PFSK-1 (cell line): Measurements from ENCODE around the gene STPG4.
A peak's percentile ranks its signal among the peaks of the same experiment; 100 is the strongest.

Source experiments
- FOXP2 ChIP-seq: optimal IDR thresholded peaks from 2 replicates; pipeline ENCODE3; 2011; ENCODE audit warnings: borderline replicate concordance, control low read depth, inconsistent platforms; ENCODE audit not compliant: insufficient read depth; ENCODE audit errors: extremely low read length, extremely low read depth
- POLR2AphosphoS5 ChIP-seq: IDR thresholded peaks from 2 replicates; pipeline ENCODE4 v1.6.1; 2012; ENCODE audit warnings: low read depth, mild to moderate bottlenecking, control low read depth, low read length, moderate library complexity
- REST ChIP-seq, 2 experiments: IDR thresholded peaks; 2 replicates each; pipeline versions ENCODE4 v1.6.1 to v1.8.0; 2011 to 2012; ENCODE audit warnings: low read depth in 2 of 2, low read length in 2 of 2, control low read depth in 1 of 2, inconsistent platforms in 1 of 2, mild to moderate bottlenecking in 1 of 2, moderate library complexity in 1 of 2; ENCODE audit not compliant: insufficient read depth in 1 of 2
- SIN3A ChIP-seq: IDR thresholded peaks from 2 replicates; pipeline ENCODE4 v1.6.1; 2012; ENCODE audit warnings: mild to moderate bottlenecking, low read length, moderate library complexity, borderline replicate concordance; ENCODE audit not compliant: insufficient read depth
- TAF1 ChIP-seq: IDR thresholded peaks from 2 replicates; pipeline ENCODE4 v1.6.1; 2012; ENCODE audit warnings: low read length, control low read depth, borderline replicate concordance; ENCODE audit not compliant: insufficient read depth

STPG4 gene

GRCh38 chr2:47043142-47043890 is 111.8 kb downstream of the STPG4 start:
- TF ChIP-seq SIN3A (0 out of 2 replicates have a peak, but pooled peaks have one; percentile 30), REST (IDR thresholded peaks at IDR 0.05; ENCODE audit: insufficient read depth in 1 of 2, low read depth in 2 of 2, low read length in 2 of 2) (no peak)

- TF ChIP-seq SIN3A (no peak), TAF1 (no peak), FOXP2 (no peak), POLR2AphosphoS5 (no peak), REST (IDR thresholded peaks at IDR 0.05; ENCODE audit: insufficient read depth in 1 of 2, low read depth in 2 of 2, low read length in 2 of 2) (no peak)
Measured at GRCh38 chr2:47041891-47042684, 113.0 kb downstream of the STPG4 start.

- TF ChIP-seq SIN3A (no peak), TAF1 (no peak), POLR2AphosphoS5 (no peak), REST (IDR thresholded peaks at IDR 0.05; ENCODE audit: insufficient read depth in 1 of 2, low read depth in 2 of 2, low read length in 2 of 2) (no peak), FOXP2 (no peak)
Measured at GRCh38 chr2:47041063-47041462, 114.0 kb downstream of the STPG4 start.

GRCh38 chr2:47040651-47041050 is 114.5 kb downstream of the STPG4 start:
- no peak for TF ChIP-seq POLR2AphosphoS5
- no peak for TF ChIP-seq FOXP2
- no peak for TF ChIP-seq TAF1
- TF ChIP-seq SIN3A, result no peak
- no peak for TF ChIP-seq REST (IDR thresholded peaks at IDR 0.05; ENCODE audit: insufficient read depth in 1 of 2, low read depth in 2 of 2, low read length in 2 of 2)
